ENCODE measurements around the gene MAT1A. TPM values are rescaled to one million over a fixed set of nuclear protein-coding genes. Genes with fewer than 3 reads are reported as not detected.

MAT1A gene
- total RNA-seq, 1 experiment from 2014 or later = not detected

GRCh38 chr10:80284522-80284921 lies 4.9 kb downstream of the MAT1A start:
- in situ Hi-C loops (cut with HindIII; ENCODE audit: low pct_unique_long_range_greater_than_20kb, low sequenced_read_pairs) = no loop called here
- no peak for DNase-seq (ENCODE audit: low read depth)

DNA sequence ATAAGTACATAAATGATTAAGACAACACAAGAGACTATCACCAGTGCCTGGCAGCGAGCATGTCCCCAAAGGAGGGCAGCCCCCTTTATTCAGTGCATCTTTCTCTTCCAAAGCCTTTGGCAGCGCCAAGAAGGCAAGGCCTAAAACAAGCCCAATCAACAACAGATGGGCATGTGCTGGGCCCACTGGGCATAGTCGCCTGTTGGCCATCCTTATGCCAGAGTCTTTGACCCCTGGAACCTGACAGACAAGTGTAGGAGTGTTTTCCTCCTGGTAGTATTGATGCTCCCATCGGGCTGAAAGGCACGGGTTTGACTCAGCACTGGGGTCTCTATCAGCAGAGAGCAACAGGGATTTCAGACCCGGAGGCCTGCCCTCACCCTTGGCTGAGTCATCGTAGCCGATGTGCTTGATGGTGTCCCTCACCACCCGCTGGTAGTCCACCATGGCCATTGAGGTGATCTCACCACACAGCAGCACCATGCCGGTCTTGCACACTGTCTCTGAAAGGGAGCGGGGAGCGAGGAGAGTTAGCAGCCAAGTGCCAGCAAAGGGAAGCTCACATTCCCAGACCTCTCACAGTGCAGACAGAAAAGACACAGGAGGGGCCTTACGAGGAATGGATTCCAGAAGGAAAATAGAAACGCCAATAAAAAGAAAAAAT lies 5.8 kb downstream of the MAT1A start:
- in situ Hi-C loops (cut with HindIII; ENCODE audit: low pct_unique_long_range_greater_than_20kb, low sequenced_read_pairs) = no loop called here
- no peak for DNase-seq (ENCODE audit: low read depth)

DNA sequence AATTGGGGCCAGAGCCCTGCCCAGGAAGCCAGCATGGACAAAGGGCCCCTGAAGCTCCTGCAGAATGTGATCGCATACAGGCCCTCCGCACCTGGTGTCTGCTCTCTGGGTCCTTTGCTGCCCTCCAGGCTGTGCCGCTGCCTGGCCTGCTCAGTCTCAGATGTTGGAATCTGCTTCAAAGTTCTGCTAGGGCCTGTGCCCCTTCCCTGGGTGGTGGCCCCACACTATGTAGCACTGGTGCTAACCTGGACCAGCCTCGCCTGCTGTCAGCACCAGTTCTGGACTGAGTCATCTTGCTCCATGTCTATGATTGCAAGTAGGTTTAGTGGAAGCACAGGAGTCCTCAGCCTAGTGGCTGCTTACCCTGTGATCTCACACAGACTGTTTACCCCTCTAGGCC lies 6.3 kb downstream of the MAT1A start:
- in situ Hi-C loops (cut with HindIII; ENCODE audit: low pct_unique_long_range_greater_than_20kb, low sequenced_read_pairs) = no loop called here

DNA sequence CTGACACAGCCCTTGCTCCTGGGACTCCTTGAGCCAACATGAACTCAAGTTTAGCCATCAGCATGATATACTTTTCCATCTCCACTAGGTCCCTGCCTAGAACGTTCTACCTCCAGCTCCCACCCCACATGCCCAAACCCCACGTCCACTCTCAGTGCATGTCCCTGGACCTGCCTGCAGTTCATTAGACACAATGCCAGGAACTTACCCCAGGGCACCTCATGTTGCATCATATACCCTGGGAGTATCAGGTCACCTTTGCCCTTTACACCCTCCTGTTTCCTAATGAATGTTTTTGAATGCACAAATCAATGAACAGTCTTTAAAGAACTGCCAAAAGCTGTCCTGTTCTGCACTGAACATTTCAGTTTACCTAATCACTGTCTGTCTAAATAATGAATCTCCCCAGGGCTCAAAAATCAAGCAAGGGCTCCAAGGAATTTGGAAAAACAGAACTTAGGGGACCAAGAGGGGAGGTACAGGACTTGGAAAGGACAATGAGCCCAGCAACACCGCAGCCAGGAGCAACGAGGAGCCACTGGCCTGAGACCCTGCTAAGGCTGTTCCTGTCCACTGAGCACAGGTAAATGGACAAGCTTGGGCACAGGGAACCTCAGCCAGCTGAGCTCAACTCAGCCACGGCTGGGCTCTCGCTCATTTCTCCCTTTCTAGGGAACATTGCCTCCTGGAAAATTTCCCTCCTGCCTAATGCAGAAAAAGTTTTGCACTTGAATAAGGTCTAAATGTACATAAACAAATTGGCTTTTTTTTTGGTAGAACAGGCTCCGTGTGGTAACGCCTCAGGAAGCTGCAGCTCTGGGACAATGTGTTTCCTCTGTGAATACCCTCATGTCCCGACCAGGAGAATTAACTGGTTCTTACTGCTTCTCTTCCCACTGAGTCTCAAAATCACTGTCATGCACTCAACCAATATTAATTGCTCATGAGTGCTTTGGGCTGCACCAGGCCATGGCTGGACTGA lies 7.4 kb downstream of the MAT1A start:
- in situ Hi-C loops (cut with HindIII; ENCODE audit: low pct_unique_long_range_greater_than_20kb, low sequenced_read_pairs) = no loop called here
- no peak for DNase-seq (ENCODE audit: low read depth)

More for the DNA sequence above, 6.3 kb downstream of the MAT1A start:
- DNase-seq (ENCODE audit: low read depth) = no peak

DNA sequence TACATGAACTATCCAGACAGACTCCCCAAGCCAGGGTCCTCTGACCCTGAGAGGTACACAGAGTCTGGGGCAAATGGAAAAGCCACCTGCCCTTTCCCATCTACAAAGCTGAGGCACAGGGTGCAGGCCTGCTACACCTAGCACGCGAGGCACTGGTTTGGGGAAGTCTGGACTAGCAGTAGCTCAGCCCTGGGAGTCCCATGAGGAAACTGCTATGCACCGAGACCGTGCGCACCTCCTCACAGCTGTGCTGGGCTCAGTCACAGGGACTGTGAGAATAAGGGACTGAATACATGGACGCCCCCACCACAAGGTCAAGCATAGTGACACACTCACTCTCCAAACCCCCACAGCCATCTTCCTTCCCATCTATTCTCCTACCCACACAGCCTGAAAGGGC lies 8.2 kb downstream of the MAT1A start:
- no peak for DNase-seq (ENCODE audit: low read depth)
- in situ Hi-C loops (cut with HindIII; ENCODE audit: low pct_unique_long_range_greater_than_20kb, low sequenced_read_pairs) = no loop called here

- DNase-seq (ENCODE audit: low read depth) = no peak
- in situ Hi-C loops (cut with HindIII; ENCODE audit: low pct_unique_long_range_greater_than_20kb, low sequenced_read_pairs) = no loop called here
Observed at GRCh38 chr10:80280071-80280800, 9.2 kb downstream of the MAT1A start.

DNA sequence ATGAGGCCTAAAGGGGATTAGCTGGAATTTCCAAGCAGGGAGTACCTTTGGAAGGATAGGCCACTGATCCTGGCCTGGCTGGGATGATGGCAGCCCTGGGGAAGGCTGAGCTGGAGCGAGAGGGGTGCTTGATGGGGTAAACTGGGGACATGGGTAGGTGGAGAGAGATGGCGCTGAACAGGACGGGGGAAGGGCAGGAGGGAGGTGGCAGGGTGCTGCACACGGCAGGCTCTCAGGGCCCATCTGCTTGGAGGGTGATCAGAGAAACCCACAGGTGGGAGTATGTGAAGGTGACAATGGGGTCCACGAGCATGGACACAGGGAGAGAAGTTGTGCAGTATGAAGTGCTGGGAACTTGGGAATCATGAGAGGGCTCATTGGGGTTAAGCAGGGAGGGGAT lies 10.3 kb downstream of the MAT1A start:
- in situ Hi-C loops (cut with HindIII; ENCODE audit: low pct_unique_long_range_greater_than_20kb, low sequenced_read_pairs) = no loop called here
- no peak for DNase-seq (ENCODE audit: low read depth)

DNA sequence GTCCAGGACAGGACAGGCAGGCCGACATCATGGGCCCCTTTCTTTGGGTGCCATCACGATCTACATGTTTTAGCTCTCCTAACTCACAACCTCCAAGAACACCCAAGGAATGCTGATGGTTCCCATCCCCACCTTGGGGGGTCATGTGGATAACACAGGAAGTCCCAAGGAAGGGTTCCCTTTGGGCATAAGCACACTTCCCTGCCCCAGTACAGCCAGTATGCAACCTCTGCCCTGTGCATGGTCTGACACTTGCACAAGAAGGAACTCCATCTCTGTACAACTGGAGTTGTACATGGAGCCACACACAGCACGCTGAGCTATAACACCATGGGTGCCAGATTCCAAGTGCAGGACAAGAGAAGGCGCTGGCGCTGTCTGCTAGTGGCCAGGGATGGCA lies 11.0 kb downstream of the MAT1A start:
- no peak for DNase-seq (ENCODE audit: low read depth)
- in situ Hi-C loops (cut with HindIII; ENCODE audit: low pct_unique_long_range_greater_than_20kb, low sequenced_read_pairs) = no loop called here

- no peak for DNase-seq (ENCODE audit: low read depth)
- in situ Hi-C loops (cut with HindIII; ENCODE audit: low pct_unique_long_range_greater_than_20kb, low sequenced_read_pairs) = no loop called here
Observed at GRCh38 chr10:80277567-80278250, 11.7 kb downstream of the MAT1A start.

GRCh38 chr10:80277016-80277415 lies 12.4 kb downstream of the MAT1A start:
- DNase-seq (ENCODE audit: low read depth) = no peak
- in situ Hi-C loops (cut with HindIII; ENCODE audit: low pct_unique_long_range_greater_than_20kb, low sequenced_read_pairs) = no loop called here

DNA sequence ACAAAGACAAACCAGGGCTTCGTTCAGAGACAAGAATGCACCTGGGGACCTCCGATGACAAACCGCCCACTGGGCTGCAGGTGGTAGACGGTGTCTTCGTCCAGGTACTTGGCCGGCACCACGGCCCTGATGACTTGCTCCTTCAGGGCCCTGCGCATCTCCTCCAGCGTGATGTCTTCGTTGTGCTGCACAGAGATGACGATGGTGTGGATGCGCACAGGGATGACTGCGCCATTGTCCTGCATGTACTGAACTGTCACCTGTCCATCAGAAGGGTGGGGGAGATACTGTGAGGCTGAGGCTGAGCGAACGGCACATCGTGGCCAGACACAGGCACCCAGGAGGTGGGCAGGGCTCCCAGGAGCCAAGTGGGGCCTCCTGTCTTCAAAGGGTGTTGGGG lies 13.1 kb downstream of the MAT1A start:
- in situ Hi-C loops (cut with HindIII; ENCODE audit: low pct_unique_long_range_greater_than_20kb, low sequenced_read_pairs) = no loop called here
- DNase-seq (ENCODE audit: low read depth) = no peak

- DNase-seq (ENCODE audit: low read depth) = no peak
- in situ Hi-C loops (cut with HindIII; ENCODE audit: low pct_unique_long_range_greater_than_20kb, low sequenced_read_pairs) = no loop called here
Observed at GRCh38 chr10:80275756-80276155, 13.7 kb downstream of the MAT1A start.

- no peak for DNase-seq (ENCODE audit: low read depth)
- in situ Hi-C loops (cut with HindIII; ENCODE audit: low pct_unique_long_range_greater_than_20kb, low sequenced_read_pairs) = no loop called here
Observed at GRCh38 chr10:80275135-80275498, 14.3 kb downstream of the MAT1A start.

GRCh38 chr10:80274396-80275134 lies 14.9 kb downstream of the MAT1A start:
- DNase-seq (ENCODE audit: low read depth) = no peak
- in situ Hi-C loops (cut with HindIII; ENCODE audit: low pct_unique_long_range_greater_than_20kb, low sequenced_read_pairs) = no loop called here

DNA sequence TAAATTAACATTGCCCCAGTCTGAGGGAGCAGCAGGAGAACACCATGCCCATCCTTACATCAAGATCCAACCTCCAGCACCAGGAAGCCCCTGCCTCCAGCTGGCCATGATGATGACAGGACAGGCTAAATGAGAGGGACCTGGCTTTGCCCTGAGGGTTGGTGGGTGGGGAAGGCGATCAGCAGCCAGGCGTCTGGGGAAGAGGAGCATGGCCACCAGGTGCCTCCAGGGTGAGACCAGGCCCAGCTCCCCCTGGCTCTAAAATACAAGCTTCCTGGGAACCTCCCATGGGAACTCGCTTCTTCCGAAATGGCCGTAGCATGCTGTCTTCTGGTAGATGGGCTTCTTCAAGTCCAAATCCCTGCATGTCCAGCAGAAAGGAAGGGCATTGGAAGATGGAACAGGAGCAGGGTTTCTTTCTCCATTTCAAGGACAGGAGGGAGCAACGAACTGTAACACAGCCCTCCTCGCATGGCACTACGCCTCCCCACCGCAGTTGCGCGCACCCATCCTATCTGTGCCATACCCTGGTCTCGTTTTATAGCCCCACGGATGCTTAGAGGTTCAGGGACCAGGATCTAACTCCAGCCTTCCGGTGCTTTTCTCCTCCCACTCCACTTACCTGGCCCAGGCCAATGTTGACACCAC lies 15.8 kb downstream of the MAT1A start:
- in situ Hi-C loops (cut with HindIII; ENCODE audit: low pct_unique_long_range_greater_than_20kb, low sequenced_read_pairs) = no loop called here
- no peak for DNase-seq (ENCODE audit: low read depth)

- in situ Hi-C loops (cut with HindIII; ENCODE audit: low pct_unique_long_range_greater_than_20kb, low sequenced_read_pairs) = no loop called here
- DNase-seq (ENCODE audit: low read depth) = peak; percentile 21
Observed at GRCh38 chr10:80272793-80273522, 16.5 kb downstream of the MAT1A start.

- in situ Hi-C loops (cut with HindIII; ENCODE audit: low pct_unique_long_range_greater_than_20kb, low sequenced_read_pairs) = no loop called here
- DNase-seq (ENCODE audit: low read depth) = no peak
Observed at GRCh38 chr10:80271416-80271815, 18.0 kb downstream of the MAT1A start.

All from Caki2 (cell line).